Calu3 (cell line): ENCODE results near the gene HEMGN. TPM values are rescaled to one million over a fixed set of nuclear protein-coding genes. Genes with fewer than 3 reads are reported as not detected.

Experiments
- BruUV-seq: library from RNA; stranded (reverse); fragments of 400-500 nt; replicated peaks from 2 replicates; lab custom pipeline; 2021; lab: Mats Ljungman, UMichigan
- CTCF ChIA-PET: fragments of 300-600 bp; sonication (Branson Sonifier 250); formaldehyde crosslinking; loops from one replicate; lab custom pipeline; 2022; ENCODE audit warnings: antibody characterized with exemption; lab: Charles Lee
- DNase-seq: peaks from one replicate; pipeline ENCODE4 v3.0.0; 2022
- H3K27ac Mint-ChIP-seq: one replicate; pipeline ENCODE4 v1.8.0; 2022; ENCODE audit warnings: mixed read lengths; ENCODE audit not compliant: unreplicated experiment
- H3K27me3 Mint-ChIP-seq: one replicate; pipeline ENCODE4 v1.8.0; 2022; ENCODE audit warnings: mixed read lengths; ENCODE audit not compliant: unreplicated experiment
- H3K36me3 Mint-ChIP-seq: one replicate; pipeline ENCODE4 v1.8.0; 2022; ENCODE audit warnings: mild to moderate bottlenecking, moderate library complexity, mixed read lengths; ENCODE audit not compliant: insufficient read depth, unreplicated experiment
- H3K4me1 Mint-ChIP-seq: one replicate; pipeline ENCODE4 v1.8.0; 2022; ENCODE audit warnings: mild to moderate bottlenecking, low read depth, mixed read lengths; ENCODE audit not compliant: unreplicated experiment
- H3K4me3 Mint-ChIP-seq: one replicate; pipeline ENCODE4 v1.8.0; 2022; ENCODE audit warnings: mild to moderate bottlenecking, low read depth, moderate library complexity, mixed read lengths; ENCODE audit not compliant: unreplicated experiment
- H3K9me3 Mint-ChIP-seq: one replicate; pipeline ENCODE4 v1.8.0; 2022; ENCODE audit warnings: low read depth, mixed read lengths; ENCODE audit not compliant: unreplicated experiment
- CTCF ChIP-seq: fragments of 200-600 bp; IDR thresholded peaks from one replicate; pipeline ENCODE4 v1.8.0; 2022; ENCODE audit warnings: antibody characterized with exemption; ENCODE audit not compliant: unreplicated experiment
- intact Hi-C: fragments of 100-400 bp; cut with micrococcal nuclease; formaldehyde crosslinking; loops from one replicate; pipeline ENCODE4 v1.10.0; 2022; ENCODE audit not compliant: unreplicated experiment
- total RNA-seq: library from RNA; stranded (reverse); gene quantifications from 2 replicates; pipeline ENCODE4 v1.2.3, GENCODE V29; 2022

Gene HEMGN
- total RNA-seq, 1 experiment from 2014 or later = not detected

- Mint-ChIP-seq H3K27me3 (no peaks in the 10 kb centered on the region), H3K27ac (no peak overlapping the region), H3K4me1 (peaks cover 19% of the 10 kb centered on the region), H3K4me3 (no peak overlapping the region), H3K9me3 (no peaks in the 10 kb centered on the region), H3K36me3 (peaks cover 21% of the 10 kb centered on the region)
- no peak for DNase-seq
- TF ChIP-seq CTCF = no peak
- intact Hi-C loops = loop anchor here (5.0 kb wide), 1 partner anchor 338 kb away; no protein-coding TSS in a partner anchor
- CTCF ChIA-PET = no interaction called here
- BruUV-seq = no TSS peak
These were observed 13.6 kb downstream of the HEMGN start for GRCh38 chr9:97924386-97924785.

- intact Hi-C loops = loop anchor here (1.0 to 5.0 kb wide), 3 partner anchors 111 to 339 kb away; no protein-coding TSS in a partner anchor
- H3K27ac Mint-ChIP-seq = peak overlapping the region; percentile 99
- peak overlapping the region; percentile 88 for H3K4me3 Mint-ChIP-seq
- H3K9me3 Mint-ChIP-seq = no peaks in the 10 kb centered on the region
- peak; percentile 62 for TF ChIP-seq CTCF
- CTCF ChIA-PET = interaction anchor here (1.3 kb wide), 1 partner anchor 133 kb away, joined by 3 read pairs; the partner anchor contains the start of gene NANS
- DNase-seq = peak; percentile 59
- BruUV-seq = no TSS peak
- H3K36me3 Mint-ChIP-seq = peaks cover 21% of the 10 kb centered on the region
- peaks cover 19% of the 10 kb centered on the region for H3K4me1 Mint-ChIP-seq
- H3K27me3 Mint-ChIP-seq = no peaks in the 10 kb centered on the region
These were observed 14.4 kb downstream of the HEMGN start for GRCh38 chr9:97923529-97924108.

- H3K9me3 Mint-ChIP-seq = no peaks in the 10 kb centered on the region
- peak within 1 kb of the TSS; percentile 99 for H3K27ac Mint-ChIP-seq
- intact Hi-C loops = loop anchor here (2.0 to 5.0 kb wide), 2 partner anchors 151 to 340 kb away; no protein-coding TSS in a partner anchor
- CTCF ChIA-PET = interaction anchor here (1.1 to 1.7 kb wide), 3 partner anchors 61 to 134 kb away, joined by 3 to 6 read pairs (median 3); partner anchors contain the start of genes ANP32B and NANS
- H3K4me3 Mint-ChIP-seq = peak within 1 kb of the TSS; percentile 88
- peak; percentile 33 for TF ChIP-seq CTCF
- H3K27me3 Mint-ChIP-seq = no peaks in the 10 kb centered on the region
- peaks cover 19% of the 10 kb centered on the region for H3K4me1 Mint-ChIP-seq
- DNase-seq = peak; percentile 91
- H3K36me3 Mint-ChIP-seq = peaks cover 21% of the 10 kb centered on the region
- TSS peak; percentile 84 for BruUV-seq
These were observed 15.8 kb downstream of the HEMGN start, which contains the start of gene TRMO for GRCh38 chr9:97921959-97922724. Gene TRMO, minus strand, starts transcription at chr9:97922500. Its CDS starts 7 bp downstream, at chr9:97922493.

- no peak overlapping the region for H3K27ac Mint-ChIP-seq
- H3K9me3 Mint-ChIP-seq = no peaks in the 10 kb centered on the region
- BruUV-seq = no TSS peak
- intact Hi-C loops = no loop called here
- peaks cover 21% of the 10 kb centered on the region for H3K36me3 Mint-ChIP-seq
- no peak for DNase-seq
- H3K4me1 Mint-ChIP-seq = peaks cover 16% of the 10 kb centered on the region
- CTCF ChIA-PET = interaction anchor here (0.5 kb wide), 1 partner anchor 115 kb away, joined by 3 read pairs; no protein-coding TSS in a partner anchor
- H3K4me3 Mint-ChIP-seq = no peak overlapping the region
- no peak for TF ChIP-seq CTCF
- H3K27me3 Mint-ChIP-seq = no peaks in the 10 kb centered on the region
These were observed 18.7 kb downstream of the HEMGN start for GRCh38 chr9:97919217-97919813.
